ENCODE results near the gene LIMA1.

DNA sequence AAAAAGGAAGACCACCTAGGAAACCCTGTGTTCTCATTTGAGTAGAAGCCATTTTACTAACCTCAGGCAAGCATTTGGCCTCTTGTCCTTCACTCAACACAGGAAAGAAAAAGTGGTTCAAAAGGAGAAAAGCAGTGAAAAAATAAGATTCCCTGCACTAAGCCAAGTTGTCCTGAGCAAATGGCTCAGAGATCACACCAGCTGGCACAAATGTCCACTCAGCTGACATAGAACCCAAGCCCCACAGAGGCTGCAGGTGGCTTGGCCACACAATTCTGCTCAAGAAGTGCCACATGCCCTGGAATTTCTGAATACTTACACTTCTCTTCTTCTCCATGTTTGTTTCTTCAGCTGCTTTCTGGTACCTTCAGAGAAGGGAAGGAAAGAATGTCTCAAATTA, 52.0 kb downstream of the LIMA1 start:
- TF ChIP-seq CTCF (IDR thresholded peaks at IDR 0.05) (no peak), POLR2A (IDR thresholded peaks at IDR 0.05) (no peak)
